GM18951 (cell line): ENCODE measurements around the gene POLR2L.

Source experiments
- POLR2A ChIP-seq: IDR thresholded peaks from 4 replicates; pipeline ENCODE4 v1.6.1; 2011; ENCODE audit warnings: mild to moderate bottlenecking; ENCODE audit not compliant: insufficient read length, insufficient read depth; ENCODE audit errors: extremely low read depth
- in situ Hi-C: fragments of 300-500 bp; cut with MboI; formaldehyde crosslinking; loops from one replicate; pipeline ENCODE4 v1.12.0; 2022; ENCODE audit warnings: low sequenced_read_pairs, mixed read lengths, inconsistent platforms; ENCODE audit not compliant: unreplicated experiment

POLR2L gene

GRCh38 chr11:842370-843002 lies at the start of gene POLR2L, which contains the start of gene TSPAN4:
Gene POLR2L, minus strand, starts transcription at chr11:842529. Its CDS starts 21 bp downstream, at chr11:842508.
Gene TSPAN4, plus strand, starts transcription at chr11:842852. Its CDS starts 7,453 bp downstream, at chr11:850305.
- TF ChIP-seq POLR2A = peak; percentile 99
- in situ Hi-C loops = no loop called here

DNA sequence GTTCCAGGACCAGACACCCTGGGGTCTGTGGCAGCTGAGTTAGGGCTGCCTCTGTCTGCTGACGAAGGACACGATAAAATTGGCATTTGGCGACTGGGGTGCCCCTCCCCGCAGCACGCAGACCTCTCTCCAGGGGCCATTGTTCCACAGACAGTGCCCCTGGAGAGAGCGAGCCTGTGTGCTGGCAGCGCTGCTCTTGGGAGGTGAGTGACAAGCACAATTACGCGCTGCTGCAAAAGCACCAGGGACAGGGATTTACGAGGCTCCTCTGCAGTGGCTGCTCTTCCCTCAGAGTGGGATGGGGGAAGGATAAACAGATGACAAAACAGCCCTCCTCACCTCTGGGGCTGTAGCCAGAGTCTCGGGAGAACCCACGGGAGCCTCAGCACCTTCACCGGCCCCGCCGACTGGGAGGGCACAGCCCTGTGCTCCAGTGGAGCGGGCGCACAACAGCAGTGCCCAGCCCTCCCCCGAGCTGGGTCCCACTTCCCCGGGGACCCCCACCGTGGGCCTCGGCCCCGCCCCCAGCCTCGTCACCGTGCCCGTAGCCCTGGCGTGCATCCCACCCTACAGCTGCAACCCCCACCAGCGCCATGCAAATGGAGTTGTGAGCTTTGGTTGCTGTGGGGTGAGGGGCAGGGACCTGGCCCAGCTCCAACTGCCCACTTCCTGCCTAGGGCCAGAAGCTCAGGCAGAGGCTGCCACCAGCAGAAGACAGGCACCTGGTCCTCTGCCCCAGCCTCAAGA lies 48.6 kb upstream of the POLR2L start:
- TF ChIP-seq POLR2A = no peak
- in situ Hi-C loops = loop anchor here (25.0 kb wide), 1 partner anchor 146 kb away; the partner anchor contains the start of gene MUC6

GRCh38 chr11:889687-890475 lies 47.6 kb upstream of the POLR2L start:
- in situ Hi-C loops = loop anchor here (25.0 kb wide), 1 partner anchor 147 kb away; the partner anchor contains the start of gene MUC6
- TF ChIP-seq POLR2A = no peak

DNA sequence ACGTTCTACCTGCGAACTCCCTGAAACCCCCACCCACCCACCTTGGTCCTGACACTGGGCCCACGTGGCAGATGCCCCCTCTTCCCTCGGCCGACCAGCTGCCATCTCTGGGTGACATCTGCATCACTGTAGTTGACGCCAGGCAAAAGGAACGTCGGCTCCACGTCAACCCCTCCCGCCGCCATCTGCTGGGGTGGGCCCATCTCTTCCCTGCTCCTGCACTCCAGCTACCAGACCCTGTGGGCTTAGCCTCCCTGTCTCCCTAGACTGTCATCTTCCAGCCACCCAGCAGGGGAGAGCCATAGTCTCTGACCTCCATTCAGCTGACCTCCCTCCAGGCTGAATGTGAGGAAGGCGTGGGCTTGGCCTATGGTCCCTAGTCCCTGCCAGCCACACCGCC lies 46.9 kb upstream of the POLR2L start:
- no peak for TF ChIP-seq POLR2A
- in situ Hi-C loops = loop anchor here (25.0 kb wide), 1 partner anchor 148 kb away; the partner anchor contains the start of gene MUC6

DNA sequence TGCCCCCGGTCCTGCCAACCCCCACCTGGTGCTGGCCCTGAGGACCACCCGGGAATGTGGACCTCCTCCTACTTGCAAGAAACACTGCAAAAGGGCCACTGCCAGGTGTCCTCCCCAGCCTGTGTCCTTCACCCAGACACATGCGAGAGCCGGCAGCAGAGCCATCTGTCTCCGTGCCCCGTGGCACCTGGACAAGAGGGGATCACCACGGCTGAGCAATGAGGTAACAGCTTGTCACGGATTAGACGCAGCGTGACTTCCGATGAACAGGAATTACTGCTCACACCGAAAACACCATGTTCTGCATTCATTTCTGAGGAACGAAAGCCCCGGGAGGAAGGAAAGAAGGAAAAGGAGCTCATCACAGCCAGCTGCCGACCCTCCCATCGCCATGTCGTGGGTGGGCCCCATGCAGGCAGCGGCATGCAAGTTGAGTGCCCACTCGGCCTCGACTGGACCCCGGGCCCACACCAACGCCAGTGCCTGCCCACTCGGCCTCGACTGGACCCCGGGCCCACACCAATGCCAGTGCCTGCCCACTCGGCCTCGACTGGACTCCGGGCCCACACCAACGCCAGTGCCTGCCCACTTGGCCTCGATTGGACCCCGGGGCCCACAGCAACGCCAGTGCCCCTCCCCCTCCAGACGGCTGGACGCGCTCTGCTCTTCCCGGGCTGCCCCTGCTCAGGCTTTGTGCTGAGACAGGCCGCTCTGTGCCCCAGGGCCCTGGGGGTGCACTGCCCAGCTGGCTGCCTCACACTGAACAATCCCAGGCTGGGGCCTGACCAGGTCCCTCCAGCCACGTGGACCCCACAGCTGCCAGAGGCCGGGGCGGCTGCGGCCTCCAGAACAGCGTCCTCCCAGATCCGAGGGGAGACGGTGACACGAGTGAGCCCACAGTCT lies 46.2 kb upstream of the POLR2L start:
- in situ Hi-C loops = loop anchor here (25.0 kb wide), 1 partner anchor 149 kb away; the partner anchor contains the start of gene MUC6
- no peak for TF ChIP-seq POLR2A

GRCh38 chr11:887589-887988 lies 45.3 kb upstream of the POLR2L start:
- in situ Hi-C loops = loop anchor here (25.0 kb wide), 1 partner anchor 150 kb away; the partner anchor contains the start of gene MUC6
- TF ChIP-seq POLR2A = no peak

DNA sequence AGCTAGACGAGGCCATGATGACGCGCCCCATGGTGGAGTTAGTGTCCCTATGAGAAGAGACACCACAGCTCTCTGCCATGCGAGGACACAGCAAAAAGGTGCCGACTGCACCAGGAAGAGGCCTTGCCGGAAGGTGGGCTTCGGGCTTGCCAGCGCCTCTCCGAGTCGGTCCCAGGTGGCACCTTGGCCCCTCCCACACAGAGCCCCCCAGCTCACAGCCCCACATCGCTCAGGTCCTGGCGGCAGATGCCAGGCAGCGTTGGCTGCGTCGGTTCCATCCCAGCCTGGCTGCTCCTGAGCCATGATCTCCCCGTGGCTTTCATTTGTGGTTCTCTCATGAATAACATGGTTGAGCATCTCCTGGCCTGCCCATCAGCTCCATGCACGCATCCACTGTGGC lies 44.2 kb upstream of the POLR2L start:
- in situ Hi-C loops = loop anchor here (25.0 kb wide), 1 partner anchor 151 kb away; the partner anchor contains the start of gene MUC6

DNA sequence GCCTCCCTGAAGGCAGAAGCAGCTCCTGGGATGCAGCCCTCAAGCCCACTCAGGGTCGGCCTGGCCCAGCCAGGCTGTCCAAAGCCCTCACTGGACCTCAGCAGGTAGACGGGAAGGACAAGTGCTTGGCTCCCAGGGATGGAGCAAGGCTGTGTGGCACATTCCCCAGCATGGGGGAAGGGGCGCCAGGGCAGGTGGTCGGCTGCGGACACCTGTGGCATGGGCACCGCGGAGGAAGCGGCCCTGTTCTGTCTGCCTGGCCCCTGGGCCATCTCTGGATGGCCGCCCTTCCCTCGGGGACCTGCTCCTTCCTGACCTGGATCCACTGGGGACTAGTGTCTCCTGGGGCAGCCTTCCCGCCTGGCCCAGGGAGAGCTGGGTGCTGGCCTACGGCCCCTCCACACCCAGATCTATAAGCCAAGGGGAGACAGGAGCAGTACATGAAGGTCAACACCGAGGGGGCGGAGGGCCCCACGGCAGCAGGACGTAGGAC lies 42.3 kb upstream of the POLR2L start:
- TF ChIP-seq POLR2A = no peak
- in situ Hi-C loops = loop anchor here (25.0 kb wide), 1 partner anchor 153 kb away; the partner anchor contains the start of gene MUC6

More for the DNA sequence above, 44.2 kb upstream of the POLR2L start:
- TF ChIP-seq POLR2A = no peak

- no peak for TF ChIP-seq POLR2A
- in situ Hi-C loops = loop anchor here (25.0 kb wide), 1 partner anchor 154 kb away; the partner anchor contains the start of gene MUC6
Measured at GRCh38 chr11:883527-883926, 41.2 kb upstream of the POLR2L start.

DNA sequence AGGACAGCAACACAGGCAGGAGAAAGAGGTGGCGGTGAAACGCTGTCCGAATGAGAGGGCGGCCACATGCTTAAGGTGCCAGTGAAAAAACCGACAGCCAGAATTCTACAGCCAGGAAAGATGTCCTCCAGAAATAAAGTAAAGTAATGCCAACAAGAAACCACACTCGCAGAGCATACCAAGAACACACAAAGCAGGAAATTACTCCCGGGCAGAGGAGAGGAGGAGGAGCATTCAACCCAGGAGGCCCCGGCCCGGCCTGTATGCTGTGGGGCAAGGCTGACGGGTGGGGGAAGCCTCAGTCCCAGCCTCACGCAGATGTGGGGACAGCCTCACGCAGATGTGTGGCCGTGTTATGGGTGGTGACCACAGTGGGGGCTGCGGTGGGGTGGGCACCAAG lies 40.3 kb upstream of the POLR2L start:
- TF ChIP-seq POLR2A = no peak
- in situ Hi-C loops = loop anchor here (25.0 kb wide), 1 partner anchor 155 kb away; the partner anchor contains the start of gene MUC6

DNA sequence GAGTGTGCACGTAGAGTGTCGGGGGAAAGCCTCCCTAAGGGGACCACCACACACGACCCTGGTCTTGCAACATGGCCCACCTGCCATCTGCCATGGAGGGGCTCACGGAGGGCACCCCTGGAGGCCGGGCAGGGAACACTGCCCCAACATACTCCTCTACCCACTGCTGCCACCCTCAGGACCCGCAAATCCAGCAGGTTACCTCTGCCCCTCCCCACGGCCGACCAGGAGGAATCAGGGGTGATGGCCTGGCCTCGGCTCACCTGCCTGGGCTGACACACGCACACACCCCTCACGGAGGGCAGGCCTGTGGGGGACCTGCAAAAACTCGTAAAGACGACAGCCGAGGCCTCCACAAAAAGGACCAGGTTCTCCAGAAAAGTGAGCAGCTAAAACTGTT lies 38.1 kb upstream of the POLR2L start:
- no peak for TF ChIP-seq POLR2A
- in situ Hi-C loops = loop anchor here (25.0 kb wide), 1 partner anchor 157 kb away; the partner anchor contains the start of gene MUC6
